Measurements from ENCODE around the gene TADA2A. TPM values are rescaled to one million over a fixed set of nuclear protein-coding genes. Genes with fewer than 3 reads are reported as not detected.

TADA2A gene
- total RNA-seq, 2 experiments from 2014 or later = 41.6 to 41.8 TPM

DNA sequence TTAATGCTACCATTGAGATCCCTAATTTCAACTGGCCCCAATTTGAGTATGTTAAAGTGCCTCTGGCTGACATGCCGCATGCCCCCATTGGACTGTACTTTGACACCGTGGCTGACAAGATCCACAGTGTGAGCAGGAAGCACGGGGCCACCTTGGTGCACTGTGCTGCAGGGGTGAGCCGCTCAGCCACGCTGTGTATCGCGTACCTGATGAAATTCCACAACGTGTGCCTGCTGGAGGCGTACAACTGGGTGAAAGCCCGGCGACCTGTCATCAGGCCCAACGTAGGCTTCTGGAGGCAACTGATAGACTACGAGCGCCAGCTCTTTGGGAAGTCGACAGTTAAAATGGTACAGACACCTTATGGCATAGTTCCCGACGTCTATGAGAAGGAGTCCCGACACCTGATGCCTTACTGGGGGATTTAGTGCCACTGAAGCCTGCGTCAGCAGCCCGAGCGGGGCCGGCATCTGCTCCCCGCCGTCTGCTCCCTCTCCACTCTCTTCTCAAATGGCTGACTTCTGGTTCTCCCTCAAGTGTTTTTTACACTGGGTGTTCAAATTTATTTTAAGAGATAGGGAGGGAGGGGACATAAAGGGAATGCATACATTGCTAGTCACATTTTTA, 105.9 kb downstream of the TADA2A start:
- Mint-ChIP-seq H3K27ac (peak overlapping the region; percentile 27), H3K9me3 (no peaks in the 10 kb centered on the region), H3K27me3 (no peaks in the 10 kb centered on the region), H3K4me3 (no peak overlapping the region), H3K36me3 (peaks cover 4% of the 10 kb centered on the region), H3K4me1 (peaks cover 8% of the 10 kb centered on the region)
- DNase-seq = no peak

DNA sequence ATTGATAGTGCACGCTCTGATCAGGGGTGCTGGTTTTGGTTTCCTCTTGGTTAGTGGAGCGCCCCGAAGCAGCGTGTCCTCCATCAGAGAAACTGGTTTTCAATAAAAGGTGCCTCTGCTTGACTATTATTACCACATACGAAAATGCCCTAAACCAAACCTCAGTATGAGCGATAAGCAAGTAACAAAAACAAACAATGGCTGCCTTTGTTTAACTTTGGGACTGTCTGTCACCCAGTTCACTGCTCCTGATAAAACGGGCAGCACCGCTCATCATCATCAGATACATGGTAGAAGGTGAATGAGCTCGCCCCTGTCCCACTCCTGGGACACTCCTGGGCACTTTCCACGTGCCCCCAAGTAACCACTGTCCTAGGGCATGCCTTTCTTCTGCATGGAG, 107.0 kb downstream of the TADA2A start:
- no peaks in the 10 kb centered on the region for H3K27me3 Mint-ChIP-seq
- no peak for DNase-seq
- no peak overlapping the region for H3K4me3 Mint-ChIP-seq
- peaks cover 4% of the 10 kb centered on the region for H3K36me3 Mint-ChIP-seq
- peaks cover 8% of the 10 kb centered on the region for H3K4me1 Mint-ChIP-seq
- H3K27ac Mint-ChIP-seq = no peak overlapping the region
- no peaks in the 10 kb centered on the region for H3K9me3 Mint-ChIP-seq

DNA sequence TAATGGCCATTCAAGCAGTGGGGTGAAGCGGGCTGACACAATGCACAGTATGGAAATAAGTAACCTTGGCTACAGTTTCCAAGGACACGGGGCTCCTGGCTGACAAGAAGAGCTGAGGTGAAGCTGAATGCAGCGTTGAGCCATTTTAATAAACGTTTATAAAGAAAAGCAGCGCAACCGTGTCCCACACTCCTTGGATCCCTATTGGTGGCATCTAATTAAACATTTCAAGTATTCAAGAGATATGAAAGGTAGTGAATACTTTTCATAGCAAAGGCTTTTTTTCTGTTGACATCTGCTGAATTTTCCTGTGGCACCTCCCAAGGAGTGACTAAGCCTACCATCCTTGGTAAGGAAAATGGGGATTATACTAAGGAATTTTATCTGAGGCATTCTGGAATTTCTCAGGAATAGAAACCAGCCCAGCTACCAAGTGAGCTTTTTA, 109.5 kb downstream of the TADA2A start:
- Mint-ChIP-seq H3K4me3 (no peak overlapping the region), H3K27me3 (no peaks in the 10 kb centered on the region), H3K4me1 (peaks cover 3% of the 10 kb centered on the region), H3K27ac (no peak overlapping the region), H3K36me3 (peaks cover 5% of the 10 kb centered on the region), H3K9me3 (no peaks in the 10 kb centered on the region)
- no peak for DNase-seq

DNA sequence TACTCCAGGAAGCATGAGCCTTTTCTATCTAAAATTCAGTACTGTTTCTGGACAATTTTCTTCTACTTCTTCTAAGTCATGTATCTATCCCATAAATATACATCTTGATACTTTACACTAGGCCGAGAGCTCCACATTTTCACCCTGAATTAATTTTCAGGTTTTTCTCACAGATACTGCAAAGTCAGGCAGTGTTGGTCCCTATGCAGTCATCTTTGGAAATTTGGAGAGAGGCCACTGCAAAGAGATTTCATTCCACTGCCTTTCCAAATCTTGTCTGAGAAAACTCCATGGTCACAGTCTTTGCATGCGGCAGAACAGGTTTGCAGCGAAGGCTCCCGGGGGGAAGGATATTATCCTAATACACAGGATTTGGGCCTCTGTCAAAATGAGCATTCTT, 111.2 kb downstream of the TADA2A start:
- Mint-ChIP-seq H3K9me3 (no peaks in the 10 kb centered on the region), H3K36me3 (peaks cover 5% of the 10 kb centered on the region), H3K27ac (no peak overlapping the region), H3K4me1 (peaks cover 3% of the 10 kb centered on the region), H3K4me3 (no peak overlapping the region), H3K27me3 (no peaks in the 10 kb centered on the region)
- no peak for DNase-seq

DNA sequence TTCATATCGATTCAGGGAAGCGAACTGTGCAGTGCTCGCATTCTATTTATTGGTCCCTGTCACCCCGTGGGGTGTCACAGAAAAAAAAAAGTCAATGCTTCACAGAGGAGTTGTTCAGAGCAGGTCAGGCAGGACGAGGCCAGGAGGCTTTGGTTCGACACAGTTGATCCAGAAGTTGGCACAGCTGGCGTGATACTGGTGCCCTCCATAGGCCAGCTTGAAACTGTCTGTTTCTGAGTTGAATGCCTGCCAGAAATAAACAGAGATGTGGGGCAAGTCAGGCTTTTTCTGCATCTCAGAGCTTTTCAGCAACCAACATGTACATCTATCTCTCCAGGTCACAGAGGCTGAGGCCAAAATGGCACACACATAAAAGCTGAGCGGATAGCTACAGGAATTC, 112.1 kb downstream of the TADA2A start:
- Mint-ChIP-seq H3K9me3 (no peaks in the 10 kb centered on the region), H3K27ac (no peak overlapping the region), H3K27me3 (no peaks in the 10 kb centered on the region), H3K4me3 (no peak overlapping the region), H3K4me1 (peaks cover 9% of the 10 kb centered on the region), H3K36me3 (peaks cover 8% of the 10 kb centered on the region)
- DNase-seq = no peak

DNA sequence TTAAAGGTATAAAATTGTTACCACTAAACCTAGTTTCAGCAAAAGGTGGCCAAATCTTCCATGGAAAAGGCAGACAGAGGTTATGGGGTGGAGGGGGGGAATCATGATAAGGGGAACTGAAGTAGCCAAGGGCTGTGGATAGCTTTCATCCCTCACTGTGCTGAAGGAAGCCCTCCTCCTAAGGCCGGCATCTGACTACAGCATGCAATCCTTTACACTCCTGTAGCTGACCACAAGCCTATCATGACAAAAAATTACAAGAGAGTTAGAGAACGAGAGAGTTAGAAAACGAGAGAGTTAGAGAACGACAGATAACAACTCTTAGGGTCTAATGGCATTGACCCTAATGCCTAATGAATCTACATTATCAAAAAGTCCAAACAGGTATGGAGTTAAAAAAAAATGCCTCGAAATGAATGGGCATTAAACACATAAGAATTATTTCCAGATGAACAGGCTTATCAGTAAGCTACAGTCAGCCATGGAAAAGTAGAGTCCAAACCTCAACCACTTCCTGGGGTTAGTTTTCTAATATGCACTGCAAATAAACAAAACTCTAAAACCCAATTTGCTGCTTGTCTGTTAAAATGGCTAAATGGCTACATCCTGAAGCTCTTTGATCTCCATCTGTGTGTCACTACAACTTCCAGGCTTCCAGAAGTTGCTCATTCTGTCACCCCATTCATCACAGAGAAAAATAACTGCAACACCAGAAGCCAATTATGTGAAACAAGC, 112.7 kb downstream of the TADA2A start:
- Mint-ChIP-seq H3K4me1 (peaks cover 12% of the 10 kb centered on the region), H3K4me3 (no peak overlapping the region), H3K27ac (peak overlapping the region; percentile 68), H3K36me3 (peaks cover 10% of the 10 kb centered on the region), H3K27me3 (no peaks in the 10 kb centered on the region), H3K9me3 (no peaks in the 10 kb centered on the region)
- DNase-seq = no peak

DNA sequence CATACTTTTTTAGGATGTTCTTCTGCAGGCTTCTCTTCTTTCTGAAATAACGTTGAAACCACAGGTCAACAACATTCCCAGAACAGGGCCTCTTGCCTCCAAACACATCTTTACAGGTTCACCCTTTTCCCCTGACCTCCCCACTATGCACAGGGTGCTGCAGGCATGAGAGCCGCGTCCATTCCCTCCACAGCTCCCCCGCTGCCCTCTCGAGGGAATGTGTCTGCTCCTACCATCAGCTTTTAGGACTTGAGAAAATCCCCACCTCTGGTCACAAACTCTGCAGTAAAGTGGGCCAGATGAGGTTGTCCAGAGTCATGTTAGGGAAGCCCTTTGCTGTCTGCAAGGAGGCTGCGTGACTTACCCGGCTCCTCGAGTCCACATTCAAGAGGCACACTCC, 113.5 kb downstream of the TADA2A start:
- H3K27ac Mint-ChIP-seq = no peak overlapping the region
- no peak overlapping the region for H3K4me3 Mint-ChIP-seq
- H3K9me3 Mint-ChIP-seq = no peaks in the 10 kb centered on the region
- H3K36me3 Mint-ChIP-seq = peaks cover 10% of the 10 kb centered on the region
- no peak for DNase-seq
- H3K4me1 Mint-ChIP-seq = peaks cover 16% of the 10 kb centered on the region
- H3K27me3 Mint-ChIP-seq = no peaks in the 10 kb centered on the region

- Mint-ChIP-seq H3K4me3 (no peak overlapping the region), H3K27ac (no peak overlapping the region), H3K9me3 (no peaks in the 10 kb centered on the region), H3K27me3 (no peaks in the 10 kb centered on the region), H3K36me3 (peaks cover 10% of the 10 kb centered on the region), H3K4me1 (peaks cover 16% of the 10 kb centered on the region)
- no peak for DNase-seq
These were observed 115.1 kb downstream of the TADA2A start for GRCh38 chr17:37521821-37522220.

GRCh38 chr17:37523715-37524219, 117.1 kb downstream of the TADA2A start:
- H3K4me3 Mint-ChIP-seq = no peak overlapping the region
- H3K36me3 Mint-ChIP-seq = peaks cover 10% of the 10 kb centered on the region
- H3K27me3 Mint-ChIP-seq = no peaks in the 10 kb centered on the region
- peak overlapping the region; percentile 71 for H3K27ac Mint-ChIP-seq
- H3K4me1 Mint-ChIP-seq = peaks cover 21% of the 10 kb centered on the region
- no peak for DNase-seq
- no peaks in the 10 kb centered on the region for H3K9me3 Mint-ChIP-seq

GRCh38 chr17:37527249-37527851, 120.7 kb downstream of the TADA2A start:
- H3K27ac Mint-ChIP-seq = no peak overlapping the region
- H3K36me3 Mint-ChIP-seq = peaks cover 19% of the 10 kb centered on the region
- no peaks in the 10 kb centered on the region for H3K9me3 Mint-ChIP-seq
- no peak for DNase-seq
- H3K27me3 Mint-ChIP-seq = no peaks in the 10 kb centered on the region
- peaks cover 18% of the 10 kb centered on the region for H3K4me1 Mint-ChIP-seq
- no peak overlapping the region for H3K4me3 Mint-ChIP-seq

Other genes with a start within 250 kb of the TADA2A start
- gene C17orf78, start 30.9 kb upstream of the TADA2A start, total RNA-seq = not detected
- 10 to 100 TPM; 68.3 to 76.3 TPM for gene ACACA, start 50 bp upstream of the TADA2A start, total RNA-seq
- gene DUSP14, start 83.0 kb downstream of the TADA2A start, total RNA-seq = 10 to 100 TPM; 15.1 to 15.3 TPM
- 10 to 100 TPM; 40.4 to 40.5 TPM for gene SYNRG, start 202.5 kb downstream of the TADA2A start, total RNA-seq
- 10 to 100 TPM; 38.6 to 41.0 TPM for gene DDX52, start 236.6 kb downstream of the TADA2A start, total RNA-seq

Data from activated naive CD8-positive, alpha-beta T cell treated with anti-CD3 and anti-CD28 coated beads for 36 hours (primary cell).